ENCODE measurements around the gene EFNA3.

EFNA3 gene

DNA sequence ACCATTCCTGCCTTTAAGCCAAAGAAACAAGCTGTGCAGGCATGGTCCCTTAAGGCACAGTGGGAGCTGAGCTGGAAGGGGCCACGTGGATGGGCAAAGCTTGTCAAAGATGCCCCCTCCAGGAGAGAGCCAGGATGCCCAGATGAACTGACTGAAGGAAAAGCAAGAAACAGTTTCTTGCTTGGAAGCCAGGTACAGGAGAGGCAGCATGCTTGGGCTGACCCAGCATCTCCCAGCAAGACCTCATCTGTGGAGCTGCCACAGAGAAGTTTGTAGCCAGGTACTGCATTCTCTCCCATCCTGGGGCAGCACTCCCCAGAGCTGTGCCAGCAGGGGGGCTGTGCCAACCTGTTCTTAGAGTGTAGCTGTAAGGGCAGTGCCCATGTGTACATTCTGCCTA lies 55.7 kb downstream of the EFNA3 start:
- no peak for FAIRE-seq

DNA sequence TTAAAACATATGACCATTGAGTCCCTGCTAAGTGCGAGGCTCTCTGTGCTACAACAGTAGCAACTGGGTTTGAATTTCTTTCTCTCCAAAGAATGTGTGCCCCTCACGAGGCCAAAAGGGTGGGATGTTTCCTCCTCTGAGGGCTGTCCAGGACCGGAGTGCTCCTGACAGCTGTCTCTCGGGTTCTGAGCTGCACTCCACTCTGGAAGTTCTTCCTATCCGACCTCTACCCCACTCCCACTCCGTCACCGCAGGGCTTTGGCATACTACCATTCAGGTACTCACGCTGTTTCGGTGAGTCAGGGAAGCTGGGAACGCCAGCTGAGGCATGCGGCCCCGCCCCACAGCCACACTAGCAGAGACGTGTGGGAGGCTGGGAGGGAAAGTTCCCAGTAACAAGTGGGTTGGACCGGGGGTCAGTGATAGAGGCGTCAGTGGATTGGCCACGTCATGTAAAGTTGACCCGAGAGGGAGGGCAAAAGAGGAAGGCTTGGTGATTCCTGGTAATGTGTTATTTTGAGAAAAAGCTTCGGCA lies 56.3 kb downstream of the EFNA3 start:
- FAIRE-seq = peak; percentile 93

DNA sequence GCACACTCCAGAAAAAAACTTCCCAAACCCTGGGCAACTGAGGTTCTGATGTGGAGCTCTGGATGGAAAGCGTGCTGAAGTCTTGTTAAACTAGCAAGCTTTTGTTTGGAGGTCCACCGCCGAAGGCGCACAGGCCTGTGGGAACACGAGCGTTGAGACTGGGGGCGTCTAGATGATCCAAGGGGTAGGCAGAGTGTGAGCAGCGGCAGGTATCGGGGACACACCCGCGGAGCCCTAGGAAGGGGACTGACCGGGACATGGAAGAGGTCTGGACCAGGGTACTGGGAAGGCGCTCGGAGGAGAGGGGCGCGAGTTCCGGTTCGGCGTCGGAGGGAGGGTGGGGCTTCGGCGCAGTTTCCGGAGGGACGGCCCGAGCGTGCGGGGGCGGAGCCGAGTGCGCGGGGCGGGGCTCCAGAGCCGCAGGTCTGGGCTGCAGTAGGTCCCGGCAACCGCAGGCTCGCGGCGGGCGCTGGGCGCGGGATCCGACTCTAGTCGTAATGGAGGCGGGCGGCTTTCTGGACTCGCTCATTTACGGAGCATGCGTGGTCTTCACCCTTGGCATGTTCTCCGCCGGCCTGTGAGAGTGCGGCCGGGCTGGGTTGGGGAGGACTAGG lies 56.9 kb downstream of the EFNA3 start, which contains the start of gene SLC50A1:
Gene SLC50A1, plus strand, starts transcription at position 438 of the 614 bp plus-strand sequence. Its CDS starts 60 bp downstream, at position 498.
- peak; percentile 69 for FAIRE-seq

DNA sequence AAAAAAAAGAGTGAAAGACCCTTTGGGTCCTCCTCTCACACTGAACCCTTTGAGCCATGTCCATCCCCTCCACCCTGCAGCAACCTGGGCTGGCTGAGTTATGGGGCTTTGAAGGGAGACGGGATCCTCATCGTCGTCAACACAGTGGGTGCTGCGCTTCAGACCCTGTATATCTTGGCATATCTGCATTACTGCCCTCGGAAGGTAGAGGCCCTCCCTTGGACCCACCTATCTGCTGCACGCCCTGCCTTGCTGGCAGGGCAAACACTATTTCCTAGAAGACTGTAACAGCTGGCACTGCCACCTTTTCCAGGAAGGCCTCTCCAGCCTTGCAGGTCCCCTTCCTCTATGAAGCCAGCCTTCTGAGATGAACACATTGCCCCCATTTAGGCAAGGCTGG lies 58.1 kb downstream of the EFNA3 start:
- no peak for FAIRE-seq
